Tibial nerve (tissue), 4 donors: ENCODE data around the gene PNCK. TPM values are rescaled to one million over a fixed set of nuclear protein-coding genes. Genes with fewer than 3 reads are reported as not detected.

Experiments
- DNase-seq, 2 donors: peaks; one replicate each; pipeline ENCODE4 v3.0.0-alpha.2; 2019; ENCODE audit warnings: low spot score in 2 of 2
- H3K27ac ChIP-seq, 4 donors: fragments of 200-600 bp; sonication (generic) in 3 of 4; one replicate each; pipeline ENCODE4 v1.5.1; 2017 to 2019; ENCODE audit warnings: mild to moderate bottlenecking in 1 of 4
- H3K27me3 ChIP-seq, 2 donors: fragments of 200-600 bp; sonication (generic) in 1 of 2; one replicate each; pipeline versions ENCODE4 v1.5.1 to v1.6.0; 2017 to 2019
- H3K36me3 ChIP-seq, 3 donors: fragments of 200-600 bp; sonication (generic); one replicate each; pipeline ENCODE4 v1.5.1; 2018 to 2019
- H3K4me1 ChIP-seq, 4 donors: fragments of 200-600 bp; sonication (generic) in 3 of 4; one replicate each; pipeline ENCODE4 v1.5.1; 2017 to 2019
- H3K4me3 ChIP-seq, 4 donors: fragments of 200-600 bp; sonication (generic) in 3 of 4; one replicate each; pipeline ENCODE4 v1.5.1; 2017 to 2019; ENCODE audit warnings: mild to moderate bottlenecking in 1 of 4, moderate library complexity in 1 of 4
- H3K9me3 ChIP-seq, 4 donors: fragments of 200-600 bp; sonication (generic) in 3 of 4; one replicate each; pipeline ENCODE4 v1.5.1; 2017 to 2019
- EP300 ChIP-seq, 2 donors: sonication (generic); formaldehyde crosslinking; IDR thresholded peaks; one replicate each; pipeline ENCODE4 v1.6.1; 2017; ENCODE audit warnings: antibody characterized with exemption in 2 of 2, mild to moderate bottlenecking in 1 of 2
- POLR2A ChIP-seq, 2 donors: fragments of 450-650 bp; IDR thresholded peaks; one replicate each; pipeline ENCODE4 v1.6.1; 2017; ENCODE audit warnings: antibody characterized with exemption in 2 of 2, mild to moderate bottlenecking in 2 of 2, moderate library complexity in 2 of 2
- WGBS, 2 donors: methylation state at CpG; one replicate each; pipeline ENCODE4 v1.1.5; 2018; 5-methylcytosine and 5-hydroxymethylcytosine counted together
- total RNA-seq, 4 donors: library from RNA; depleted of rRNA; stranded (reverse); fragments of >200 nt; gene quantifications; one replicate each; pipeline ENCODE4 v1.1.0, GENCODE V29; 2016
- TF ChIP-seq, protein P1 (sequence below), 5 experiments: fragments of 200-600 bp in 3 of 5; fragments of 450-650 bp in 2 of 5; sonication (generic) in 3 of 5; IDR thresholded peaks; one replicate each; pipeline ENCODE4 v1.5.1; 2016 to 2019; ENCODE audit warnings: antibody characterized with exemption in 5 of 5, mild to moderate bottlenecking in 3 of 5, moderate library complexity in 2 of 5

The PNCK gene
- total RNA-seq, 4 donors from 2014 or later = 0.63 to 4.5 (median 3.6) TPM; not detected in 1

DNA sequence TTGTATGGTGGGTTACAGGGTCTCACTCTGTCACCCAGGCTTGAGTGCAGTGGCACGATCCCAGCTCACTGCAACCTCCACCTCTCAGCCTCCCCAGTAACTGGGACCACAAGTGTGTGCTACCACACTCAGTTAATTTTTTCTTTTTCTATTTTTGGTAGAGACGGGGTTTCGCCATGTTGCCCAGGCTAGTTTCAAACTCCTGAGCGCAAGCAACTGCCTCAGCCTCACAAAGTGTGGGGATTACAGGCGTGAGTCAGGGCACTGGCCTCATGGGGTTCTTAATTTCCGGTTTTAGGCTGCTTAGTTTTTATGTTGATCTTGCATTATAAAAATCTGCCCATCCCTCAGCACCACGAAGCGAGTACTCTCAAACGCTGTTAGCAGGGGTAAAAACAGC, 43.8 kb upstream of the PNCK start:
- Histone ChIP-seq H3K4me1 (peaks cover 0 to 6% (median 0%) of the 10 kb centered on the region in 4 donors), H3K4me3 (no peak overlapping the region), H3K27ac (no peak overlapping the region), H3K36me3 (peaks cover 0 to 59% (median 4%) of the 10 kb centered on the region in 3 donors), H3K9me3 (no peaks in the 10 kb centered on the region), H3K27me3 (no peaks in the 10 kb centered on the region)
- TF ChIP-seq EP300 (IDR thresholded peaks at IDR 0.05) (no peak), POLR2A (IDR thresholded peaks at IDR 0.05) (no peak)
- TF ChIP-seq, protein P1, sequence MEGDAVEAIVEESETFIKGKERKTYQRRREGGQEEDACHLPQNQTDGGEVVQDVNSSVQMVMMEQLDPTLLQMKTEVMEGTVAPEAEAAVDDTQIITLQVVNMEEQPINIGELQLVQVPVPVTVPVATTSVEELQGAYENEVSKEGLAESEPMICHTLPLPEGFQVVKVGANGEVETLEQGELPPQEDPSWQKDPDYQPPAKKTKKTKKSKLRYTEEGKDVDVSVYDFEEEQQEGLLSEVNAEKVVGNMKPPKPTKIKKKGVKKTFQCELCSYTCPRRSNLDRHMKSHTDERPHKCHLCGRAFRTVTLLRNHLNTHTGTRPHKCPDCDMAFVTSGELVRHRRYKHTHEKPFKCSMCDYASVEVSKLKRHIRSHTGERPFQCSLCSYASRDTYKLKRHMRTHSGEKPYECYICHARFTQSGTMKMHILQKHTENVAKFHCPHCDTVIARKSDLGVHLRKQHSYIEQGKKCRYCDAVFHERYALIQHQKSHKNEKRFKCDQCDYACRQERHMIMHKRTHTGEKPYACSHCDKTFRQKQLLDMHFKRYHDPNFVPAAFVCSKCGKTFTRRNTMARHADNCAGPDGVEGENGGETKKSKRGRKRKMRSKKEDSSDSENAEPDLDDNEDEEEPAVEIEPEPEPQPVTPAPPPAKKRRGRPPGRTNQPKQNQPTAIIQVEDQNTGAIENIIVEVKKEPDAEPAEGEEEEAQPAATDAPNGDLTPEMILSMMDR (IDR thresholded peaks at IDR 0.05) = no peak
- 86 to 92% methylated on average over 9 of the region's 9 CpGs for WGBS, 2 donors
- DNase-seq = no peak

DNA sequence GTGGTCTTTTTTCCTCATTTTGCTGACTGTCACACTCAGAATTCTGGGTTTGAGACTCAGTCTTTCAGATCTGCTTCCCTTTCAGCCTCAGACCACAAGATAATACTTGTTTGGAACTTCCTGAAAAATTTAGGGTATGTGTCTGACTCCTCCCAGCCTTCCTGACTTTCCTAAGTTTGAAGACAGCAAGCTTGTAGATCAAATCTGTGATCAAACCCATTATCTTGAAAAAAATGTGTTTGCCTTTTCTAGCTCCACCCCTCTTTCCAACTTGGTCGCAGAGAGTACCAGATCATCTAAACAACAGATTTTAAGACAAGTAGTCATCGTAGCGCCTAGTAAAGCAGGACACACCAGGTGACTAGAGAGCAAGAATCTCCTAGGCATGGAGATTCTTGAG, 40.6 kb upstream of the PNCK start:
- Histone ChIP-seq H3K36me3 (peaks cover 0 to 55% (median 4%) of the 10 kb centered on the region in 3 donors), H3K4me1 (no peaks in the 10 kb centered on the region), H3K9me3 (no peaks in the 10 kb centered on the region), H3K27me3 (no peaks in the 10 kb centered on the region), H3K4me3 (no peak overlapping the region), H3K27ac (no peak overlapping the region)
- TF ChIP-seq, protein P1 (IDR thresholded peaks at IDR 0.05) = no peak
- DNase-seq = no peak
- 79 to 81% methylated on average over 3 of the region's 3 CpGs for WGBS, 2 donors

DNA sequence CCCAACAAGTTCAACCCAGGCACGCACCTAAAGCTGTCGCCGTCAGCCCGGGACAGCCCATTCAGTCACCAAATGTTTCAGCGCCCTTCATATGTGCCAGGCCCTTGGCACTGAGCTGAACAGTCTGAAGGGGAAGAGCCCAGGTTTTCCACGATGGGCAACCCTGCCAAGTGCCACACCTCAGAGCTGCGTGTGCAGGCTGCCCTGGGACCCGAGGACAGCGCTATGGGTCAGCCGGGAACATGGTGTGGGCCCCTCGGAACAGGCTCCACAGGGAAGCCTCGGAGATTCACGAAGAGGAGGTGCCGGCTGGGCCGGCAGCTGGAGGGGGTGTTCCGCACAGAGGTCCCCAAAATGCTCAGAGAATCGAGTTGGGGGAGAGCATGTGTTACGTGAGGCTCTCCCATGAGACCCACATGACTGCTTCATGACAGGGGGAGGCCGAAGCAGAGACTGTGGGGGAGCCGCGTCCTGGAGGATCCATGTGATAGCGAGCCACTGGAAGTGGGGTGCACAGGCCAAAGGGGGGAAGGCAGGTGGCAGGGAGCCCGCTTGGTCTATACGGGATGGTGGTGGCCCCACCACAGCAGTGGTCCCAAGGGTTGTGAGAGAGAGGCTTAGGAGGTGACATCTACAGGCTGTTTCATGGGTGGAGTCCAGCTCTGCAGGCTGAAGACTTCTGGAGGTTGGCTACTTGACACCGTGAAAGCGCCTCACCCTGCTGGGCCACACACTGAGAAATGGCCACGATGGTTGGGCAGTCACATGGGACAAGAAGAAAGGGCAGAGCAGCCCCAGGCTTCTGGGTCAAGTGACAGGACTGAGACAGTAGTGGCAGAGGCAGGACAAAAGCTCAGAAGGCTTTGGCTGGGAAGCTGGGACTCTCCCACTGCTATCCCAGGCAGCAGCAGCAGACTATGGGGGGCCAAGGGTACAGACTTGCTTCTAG, 36.4 kb upstream of the PNCK start:
- H3K27me3 ChIP-seq = no peaks in the 10 kb centered on the region
- peaks cover 0 to 5% (median 0%) of the 10 kb centered on the region in 4 donors for H3K4me1 ChIP-seq
- no peaks in the 10 kb centered on the region for H3K9me3 ChIP-seq
- no peak overlapping the region for H3K4me3 ChIP-seq
- 83 to 87% methylated on average over 19 to 23 of the region's 27 CpGs for WGBS, 2 donors
- H3K36me3 ChIP-seq = peaks cover 0 to 31% (median 4%) of the 10 kb centered on the region in 3 donors
- no peak for DNase-seq
- H3K27ac ChIP-seq = no peak overlapping the region
- no peak for TF ChIP-seq EP300 (IDR thresholded peaks at IDR 0.05)
- TF ChIP-seq, protein P1 (IDR thresholded peaks at IDR 0.05) = no peak
- no peak for TF ChIP-seq POLR2A (IDR thresholded peaks at IDR 0.05)

DNA sequence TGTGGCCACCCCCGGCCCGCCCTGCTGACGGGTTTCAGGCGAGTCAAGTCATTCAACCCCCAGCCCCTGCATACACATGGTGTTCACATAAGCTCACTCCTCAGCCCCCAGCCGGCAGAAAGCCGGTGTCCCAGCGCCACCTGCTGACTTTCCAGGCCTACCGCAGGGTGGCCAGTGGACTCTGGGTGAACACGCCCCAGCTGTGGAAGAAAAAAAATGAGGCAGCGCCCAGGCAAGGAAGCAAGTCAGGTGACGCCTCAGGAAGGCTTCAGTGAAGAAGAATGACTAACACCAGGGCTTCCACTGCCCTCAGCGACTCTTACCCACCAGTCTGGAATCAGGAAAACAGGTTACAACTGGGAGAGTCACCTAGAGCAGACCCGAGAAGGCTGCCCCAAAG, 34.8 kb upstream of the PNCK start:
- Histone ChIP-seq H3K36me3 (peaks cover 0 to 22% (median 0%) of the 10 kb centered on the region in 3 donors), H3K4me3 (no peak overlapping the region), H3K27ac (peak overlapping the region in 2 of 4 donors; percentile 11 to 50), H3K27me3 (no peaks in the 10 kb centered on the region), H3K9me3 (no peaks in the 10 kb centered on the region), H3K4me1 (peaks cover 0 to 8% (median 0%) of the 10 kb centered on the region in 4 donors)
- TF ChIP-seq, protein P1 (IDR thresholded peaks at IDR 0.05) = peak; percentile 43 to 74 (median 56)
- no peak for TF ChIP-seq EP300 (IDR thresholded peaks at IDR 0.05)
- WGBS, 2 donors = 21 to 27% methylated on average over 8 to 13 of the region's 13 CpGs
- DNase-seq = peak in 1 of 2 donors; percentile 41

DNA sequence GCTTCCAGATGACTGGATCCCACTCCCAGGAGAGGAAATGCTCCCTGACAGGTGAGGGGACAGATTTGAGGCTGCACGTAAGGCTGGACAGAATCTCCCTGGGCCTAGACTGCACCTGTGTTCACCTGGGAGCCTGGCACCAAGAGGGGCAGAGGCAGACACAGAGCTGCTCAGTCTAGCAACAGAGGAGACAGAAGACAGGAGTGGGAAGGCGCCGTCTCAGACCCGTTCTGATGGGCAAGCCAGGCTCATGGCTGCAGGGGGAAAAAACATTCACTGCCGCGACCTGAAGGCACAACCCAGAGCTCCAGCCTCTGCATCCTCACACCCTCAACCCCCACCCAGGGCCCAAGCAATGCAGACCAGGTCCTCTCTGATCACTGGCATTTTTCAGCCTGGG, 33.8 kb upstream of the PNCK start:
- no peak overlapping the region for H3K27ac ChIP-seq
- no peak for DNase-seq
- TF ChIP-seq EP300 (IDR thresholded peaks at IDR 0.05) (no peak), POLR2A (IDR thresholded peaks at IDR 0.05) (no peak)
- TF ChIP-seq, protein P1 (IDR thresholded peaks at IDR 0.05) = no peak
- WGBS, 2 donors = 86 to 90% methylated on average over 1 to 6 of the region's 6 CpGs
- no peaks in the 10 kb centered on the region for H3K9me3 ChIP-seq
- no peak overlapping the region for H3K4me3 ChIP-seq
- H3K36me3 ChIP-seq = peaks cover 0 to 23% (median 0%) of the 10 kb centered on the region in 3 donors
- H3K4me1 ChIP-seq = peaks cover 0 to 12% (median 0%) of the 10 kb centered on the region in 4 donors
- H3K27me3 ChIP-seq = no peaks in the 10 kb centered on the region
